Measurements from ENCODE around the gene EXOC6.

- TF ChIP-seq CTCF (conservative IDR thresholded peaks at IDR 0.05; ENCODE audit: low read length) (no peak), EZH2phosphoT487 (IDR thresholded peaks at IDR 0.05; ENCODE audit: borderline replicate concordance, low read depth, low read length) (no peak)
Measured at GRCh38 chr10:92886334-92886961, 38.1 kb downstream of the EXOC6 start.
